GM12878 (cell line): Measurements from ENCODE around the gene POLR3G. TPM values are rescaled to one million over a fixed set of nuclear protein-coding genes. Genes with fewer than 3 reads are reported as not detected.

Experiments used
- ATAC-seq: fragments of 200-7000 bp; cut with Tn5 transposase; 3 replicates; pipeline ENCODE4 v1.9.1; 2020; ENCODE audit warnings: mild to moderate bottlenecking, moderate library complexity
- BruUV-seq: library from RNA; stranded (reverse); fragments of 400-500 nt; replicated peaks from 2 replicates; lab custom pipeline; 2021; lab: Mats Ljungman, UMichigan
- CTCF ChIA-PET: fragments of 300-600 bp; sonication (Branson Sonifier 250); formaldehyde crosslinking; extraction: SDS; loops from one replicate; lab custom pipeline; 2021; ENCODE audit warnings: inconsistent platforms; lab: Yijun Ruan, JAX
- POLR2A ChIA-PET: fragments of 350-600 bp; formaldehyde crosslinking; extraction: SDS; loops from one replicate; lab custom pipeline; 2021; ENCODE audit warnings: inconsistent platforms; lab: Charles Lee
- RAD21 ChIA-PET: fragments of 300-600 bp; sonication (Branson Sonifier 250); formaldehyde crosslinking; loops from one replicate; lab custom pipeline; 2023; ENCODE audit warnings: antibody characterized with exemption; ENCODE audit not compliant: unreplicated experiment; lab: Charles Lee
- SMC1A ChIA-PET: fragments of 300-600 bp; sonication (Branson Sonifier 250); formaldehyde crosslinking; loops from one replicate; lab custom pipeline; 2023; ENCODE audit not compliant: unreplicated experiment, uncharacterized antibody; lab: Charles Lee
- DNase-seq: peaks from one replicate; pipeline ENCODE4 v3.0.0-alpha.2; 2011; ENCODE audit warnings: low read depth, low spot score
- FAIRE-seq: peaks from 3 replicates; lab custom pipeline; 2011; peaks lifted over from hg19 to GRCh38; lab: Jason Lieb, UNC
- H2AFZ ChIP-seq: 2 replicates; pipeline ENCODE4 v1.6.0; 2011; ENCODE audit warnings: low read depth, low read length, control low read depth; ENCODE audit not compliant: control insufficient read depth
- H3K27ac ChIP-seq: 2 replicates; pipeline ENCODE4 v1.5.1; 2011; ENCODE audit warnings: control low read depth; ENCODE audit not compliant: control insufficient read depth, insufficient read depth
- H3K27me3 ChIP-seq, 2 experiments: replicated peaks in 1 of 2; 2 replicates each; pipeline versions ENCODE4 v1.6.0 to v1.6.1; 2011; ENCODE audit warnings: low read length in 1 of 2; ENCODE audit not compliant: control insufficient read depth in 2 of 2, insufficient read depth in 2 of 2
- H3K36me3 ChIP-seq, 2 experiments: 2 replicates each; pipeline ENCODE4 v1.5.1; 2011; ENCODE audit warnings: low read length in 1 of 2; ENCODE audit not compliant: control insufficient read depth in 2 of 2, insufficient read depth in 2 of 2
- H3K4me1 ChIP-seq: 2 replicates; pipeline ENCODE4 v1.6.1; 2011; ENCODE audit warnings: mild to moderate bottlenecking, low read length, moderate library complexity, mixed read lengths; ENCODE audit not compliant: control insufficient read depth, insufficient read depth
- H3K4me2 ChIP-seq: 2 replicates; pipeline ENCODE4 v1.6.0; 2011; ENCODE audit warnings: control low read depth; ENCODE audit not compliant: control insufficient read depth, insufficient read depth
- H3K4me3 ChIP-seq: fragments of 200-600 bp; sonication (generic); 2 replicates; pipeline ENCODE4 v1.5.1; 2016
- H3K79me2 ChIP-seq: 2 replicates; pipeline ENCODE4 v1.6.0; 2011; ENCODE audit warnings: low read length; ENCODE audit not compliant: control insufficient read depth, insufficient read depth
- H3K9ac ChIP-seq: 2 replicates; pipeline ENCODE4 v1.8.0; 2011; ENCODE audit warnings: low read length, control low read depth, mixed read lengths; ENCODE audit not compliant: control insufficient read depth, insufficient read depth
- H3K9me3 ChIP-seq: replicated peaks from 3 replicates; pipeline ENCODE4 v1.5.1; 2011; ENCODE audit warnings: mild to moderate bottlenecking, low read length; ENCODE audit not compliant: control insufficient read depth, insufficient read depth
- H4K20me1 ChIP-seq: 2 replicates; pipeline ENCODE4 v1.6.0; 2011; ENCODE audit not compliant: control insufficient read depth, insufficient read depth
- ATF7 ChIP-seq: fragments of 450-650 bp; IDR thresholded peaks from 2 replicates; pipeline ENCODE4 v1.6.1; 2016; ENCODE audit warnings: low read depth, mild to moderate bottlenecking
- BCL3 ChIP-seq: IDR thresholded peaks from 2 replicates; pipeline ENCODE4 v1.6.1; 2011; ENCODE audit warnings: borderline replicate concordance, low read depth, mild to moderate bottlenecking, moderate library complexity, low read length; ENCODE audit not compliant: insufficient read depth, poor library complexity, severe bottlenecking
- CUX1 ChIP-seq: IDR thresholded peaks from 2 replicates; pipeline ENCODE4 v1.6.1; 2012; ENCODE audit warnings: improper control_type of control experiment, low read depth, low read length; ENCODE audit not compliant: insufficient replicate concordance
- MXI1 ChIP-seq: fragments of 150-350 bp; IDR thresholded peaks from 2 replicates; pipeline ENCODE4 v1.6.1; 2011; ENCODE audit warnings: low read depth, mild to moderate bottlenecking, inconsistent platforms, low read length, improper control_type of control experiment
- NR2C1 ChIP-seq: fragments of 450-650 bp; IDR thresholded peaks from 2 replicates; pipeline ENCODE4 v1.6.1; 2017; ENCODE audit warnings: antibody characterized with exemption, mild to moderate bottlenecking, moderate library complexity
- NR2F1 ChIP-seq: fragments of 450-650 bp; conservative IDR thresholded peaks from 2 replicates; pipeline ENCODE4 v1.6.1; 2017; ENCODE audit warnings: mild to moderate bottlenecking
- PKNOX1 ChIP-seq: fragments of 450-650 bp; IDR thresholded peaks from 2 replicates; pipeline ENCODE4 v1.6.1; 2016; ENCODE audit warnings: mild to moderate bottlenecking
- POLR2A ChIP-seq: IDR thresholded peaks from 2 replicates; pipeline ENCODE4 v1.6.1; 2011; ENCODE audit warnings: low read depth, mild to moderate bottlenecking, low read length
- STAT3 ChIP-seq: IDR thresholded peaks from 2 replicates; pipeline ENCODE4 v1.6.1; 2011; ENCODE audit warnings: low read depth, low read length, improper control_type of control experiment
- ZBTB4 ChIP-seq: fragments of 450-650 bp; formaldehyde crosslinking; IDR thresholded peaks from 2 replicates; pipeline ENCODE4 v1.4.0; 2022; ENCODE audit warnings: mild to moderate bottlenecking, moderate library complexity
- in situ Hi-C: fragments of 300-500 bp; cut with MboI; formaldehyde crosslinking; loops from 9 replicates; pipeline ENCODE4 v1.14.3; 2018; ENCODE audit warnings: mixed read lengths
- intact Hi-C: fragments of 100-400 bp; cut with micrococcal nuclease; formaldehyde crosslinking; loops from one replicate; pipeline ENCODE4 v1.14.2; 2022; ENCODE audit not compliant: unreplicated experiment
- polyA plus RNA-seq, 11 experiments: library from polyadenylated mRNA; depleted of rRNA in 4 of 11; unstranded in 6 of 11; stranded (reverse) in 5 of 11; fragments of >200 nt; fragmentation: Nextera tagmentation in 4 of 11; fragmentation: Illumina TruSeq in 1 of 11; extraction: Ambion mirVana in 4 of 11; extraction: Trizol in 1 of 11; gene quantifications; 1 replicate in 1 of 11; 2 replicates in 10 of 11; pipeline versions ENCODE4 v1.2.1 to v1.2.3, GENCODE V29; 2011 to 2016; ENCODE audit warnings: inconsistent platforms in 2 of 11, missing spikeins in 2 of 11, low read depth in 1 of 11
- total RNA-seq, 4 experiments: library from RNA; depleted of rRNA in 3 of 4; stranded (reverse); fragments of >200 nt in 3 of 4; fragmentation: Illumina TruSeq in 1 of 4; extraction: Trizol in 1 of 4; gene quantifications; 2 replicates each; pipeline versions ENCODE4 v1.2.1 to v1.2.3, GENCODE V29; 2013 to 2021

POLR3G gene
- total and polyA plus RNA-seq, 10 of the 15 experiments (the other 5 are each of a cell fraction or from before 2014, with no cell fraction given), result 15.2 to 50.9 (median 27.5) TPM

- RAD21 ChIA-PET, result no interaction called here
- CTCF ChIA-PET, result no interaction called here
Measured at GRCh38 chr5:90494043-90494442, 19.4 kb downstream of the POLR3G start.

More at GRCh38 chr5:90494043-90494442, 19.4 kb downstream of the POLR3G start:
- BruUV-seq, result no TSS peak
- no peak for TF ChIP-seq POLR2A
- TF ChIP-seq CUX1, result no peak
- no peak for TF ChIP-seq MXI1
- no peak for TF ChIP-seq ATF7
- no peak for TF ChIP-seq STAT3
- TF ChIP-seq ZBTB4 (CRISPR knock-in tag), result no peak
- TF ChIP-seq NR2F1, result no peak
- TF ChIP-seq PKNOX1, result no peak
- TF ChIP-seq NR2C1, result no peak
- no peak for TF ChIP-seq BCL3
- POLR2A ChIA-PET, result no interaction called here
- SMC1A ChIA-PET, result no interaction called here
- H2AFZ ChIP-seq, result no peak overlapping the region
- H3K27me3 ChIP-seq, result no peaks in the 10 kb centered on the region
- no peaks in the 10 kb centered on the region for H4K20me1 ChIP-seq
- no peak overlapping the region for H3K4me2 ChIP-seq
- no peak overlapping the region for H3K9ac ChIP-seq
- no peaks in the 10 kb centered on the region; the same call in 2 of the 3 replicates for H3K9me3 ChIP-seq
- in situ Hi-C loops, result no loop called here
- FAIRE-seq (no peak), ATAC-seq (no peak), DNase-seq (no peak)
- H3K27ac ChIP-seq, result no peak overlapping the region
- intact Hi-C loops, result no loop called here
- H3K79me2 ChIP-seq, result no peaks in the 10 kb centered on the region
- H3K4me1 ChIP-seq, result no peaks in the 10 kb centered on the region
- H3K4me3 ChIP-seq, result no peak overlapping the region
- no peaks in the 10 kb centered on the region for H3K36me3 ChIP-seq
